GM10248 (cell line): ENCODE results near the gene GCHFR.
A peak's percentile ranks its signal among the peaks of the same experiment; 100 is the strongest.

Experiments used
- CTCF ChIA-PET: fragments of 300-600 bp; sonication (Branson Sonifier 250); formaldehyde crosslinking; extraction: SDS; loops from one replicate; lab custom pipeline; 2021; ENCODE audit warnings: antibody characterized with exemption; lab: Yijun Ruan, JAX
- POLR2A ChIA-PET: fragments of 350-650 bp; sonication (Branson Sonifier 250); formaldehyde crosslinking; extraction: SDS; loops from one replicate; lab custom pipeline; 2020; ENCODE audit warnings: antibody characterized with exemption; lab: Yijun Ruan, JAX
- DNase-seq: peaks from one replicate; pipeline ENCODE4 v3.0.0; 2012; ENCODE audit errors: extremely low spot score
- CTCF ChIP-seq: IDR thresholded peaks from 2 replicates; pipeline ENCODE4 v1.5.1; 2012; ENCODE audit warnings: mild to moderate bottlenecking, low read depth; ENCODE audit errors: extremely low read depth, missing control alignments, control extremely low read depth

Gene GCHFR

DNA sequence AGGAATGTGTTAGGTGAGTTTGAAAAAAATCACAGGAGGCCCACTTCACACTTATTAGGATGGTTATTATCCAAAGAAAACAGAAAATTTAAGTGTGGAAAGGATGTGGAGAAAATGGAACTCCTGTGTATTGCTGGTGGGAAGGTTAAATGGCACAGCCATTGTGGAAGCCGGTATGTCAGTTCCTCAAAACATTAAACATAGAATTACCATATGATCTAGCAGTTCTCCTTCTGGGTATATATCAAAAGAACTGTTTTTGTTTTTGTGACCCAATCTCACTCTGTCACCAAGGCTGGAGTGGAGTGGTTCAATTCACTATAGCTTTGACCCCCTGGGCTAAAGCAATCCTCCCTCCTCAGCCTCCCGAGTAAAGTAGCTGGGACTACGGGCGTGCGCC lies 32.6 kb downstream of the GCHFR start:
- DNase-seq = no peak
- ChIA-PET POLR2A (interaction anchor here (0.9 kb wide), 1 partner anchor 47 kb away, joined by 3 read pairs; no protein-coding TSS in a partner anchor), CTCF (interaction anchor here (1.0 to 4.5 kb wide), 4 partner anchors 10 to 63 kb away, joined by 4 to 26 read pairs (median 8); no protein-coding TSS in a partner anchor)
- no peak for TF ChIP-seq CTCF

DNA sequence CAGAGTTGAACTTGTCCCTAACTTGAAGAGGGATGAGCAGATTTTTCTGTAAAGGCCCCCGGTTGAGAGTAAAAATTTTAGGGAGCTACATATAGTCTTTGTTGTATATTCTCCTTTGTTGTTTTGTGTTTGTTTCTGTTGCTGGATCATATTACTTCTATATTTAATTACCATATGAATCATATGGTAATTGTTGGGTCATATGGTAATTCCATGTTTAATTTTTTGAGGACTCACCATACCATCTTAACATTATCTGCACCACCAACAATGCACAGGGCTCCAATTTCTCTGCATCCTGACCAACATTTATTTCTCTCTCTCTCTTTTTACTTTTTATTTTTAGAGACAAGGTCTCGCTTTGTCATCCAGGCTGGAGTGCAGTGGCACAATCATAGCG lies 35.7 kb downstream of the GCHFR start:
- CTCF ChIA-PET = interaction anchor here (1.6 kb wide), 1 partner anchor 17 kb away, joined by 6 read pairs; no protein-coding TSS in a partner anchor
- DNase-seq = no peak
- no peak for TF ChIP-seq CTCF
- POLR2A ChIA-PET = no interaction called here

DNA sequence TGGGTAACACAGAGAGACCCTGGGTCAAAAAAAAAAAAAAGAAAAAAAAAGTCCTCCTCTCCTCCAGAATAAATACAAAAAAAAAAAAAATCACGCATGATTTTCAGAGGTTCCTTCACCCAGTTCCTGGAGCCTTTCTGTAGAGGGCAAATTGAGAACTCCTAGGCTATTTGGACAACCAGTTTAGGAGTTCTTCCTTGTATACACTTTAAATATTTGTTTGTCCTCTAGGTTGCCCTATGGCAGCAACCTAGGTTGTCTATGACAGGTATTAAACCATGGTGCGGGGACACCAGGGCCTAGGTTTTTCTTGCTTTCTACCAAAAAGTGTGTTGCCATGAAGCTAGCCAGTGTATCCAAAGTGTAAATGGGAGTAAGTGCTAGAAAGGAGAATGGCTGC lies 39.2 kb downstream of the GCHFR start:
- POLR2A ChIA-PET = interaction anchor here (0.7 kb wide), 1 partner anchor 26 kb away, joined by 8 read pairs; the partner anchor contains the start of gene PPP1R14D
- no peak for DNase-seq
- no peak for TF ChIP-seq CTCF
- CTCF ChIA-PET = interaction anchor here (0.6 to 1.6 kb wide), 3 partner anchors 21 to 24 kb away, joined by 3 to 5 read pairs (median 3); no protein-coding TSS in a partner anchor

- POLR2A ChIA-PET = no interaction called here
- no peak for TF ChIP-seq CTCF
- no peak for DNase-seq
- CTCF ChIA-PET = interaction anchor here (0.6 to 1.0 kb wide), 2 partner anchors 21 to 25 kb away, joined by 3 read pairs; no protein-coding TSS in a partner anchor
Observed at GRCh38 chr15:40803688-40804087, 39.8 kb downstream of the GCHFR start.

GRCh38 chr15:40806672-40807027 lies 42.8 kb downstream of the GCHFR start:
- DNase-seq = no peak
- CTCF ChIA-PET = interaction anchor here (1.1 to 3.2 kb wide), 7 partner anchors 21 to 89 kb away, joined by 3 to 20 read pairs (median 4); no protein-coding TSS in a partner anchor
- TF ChIP-seq CTCF = no peak
- POLR2A ChIA-PET = no interaction called here

DNA sequence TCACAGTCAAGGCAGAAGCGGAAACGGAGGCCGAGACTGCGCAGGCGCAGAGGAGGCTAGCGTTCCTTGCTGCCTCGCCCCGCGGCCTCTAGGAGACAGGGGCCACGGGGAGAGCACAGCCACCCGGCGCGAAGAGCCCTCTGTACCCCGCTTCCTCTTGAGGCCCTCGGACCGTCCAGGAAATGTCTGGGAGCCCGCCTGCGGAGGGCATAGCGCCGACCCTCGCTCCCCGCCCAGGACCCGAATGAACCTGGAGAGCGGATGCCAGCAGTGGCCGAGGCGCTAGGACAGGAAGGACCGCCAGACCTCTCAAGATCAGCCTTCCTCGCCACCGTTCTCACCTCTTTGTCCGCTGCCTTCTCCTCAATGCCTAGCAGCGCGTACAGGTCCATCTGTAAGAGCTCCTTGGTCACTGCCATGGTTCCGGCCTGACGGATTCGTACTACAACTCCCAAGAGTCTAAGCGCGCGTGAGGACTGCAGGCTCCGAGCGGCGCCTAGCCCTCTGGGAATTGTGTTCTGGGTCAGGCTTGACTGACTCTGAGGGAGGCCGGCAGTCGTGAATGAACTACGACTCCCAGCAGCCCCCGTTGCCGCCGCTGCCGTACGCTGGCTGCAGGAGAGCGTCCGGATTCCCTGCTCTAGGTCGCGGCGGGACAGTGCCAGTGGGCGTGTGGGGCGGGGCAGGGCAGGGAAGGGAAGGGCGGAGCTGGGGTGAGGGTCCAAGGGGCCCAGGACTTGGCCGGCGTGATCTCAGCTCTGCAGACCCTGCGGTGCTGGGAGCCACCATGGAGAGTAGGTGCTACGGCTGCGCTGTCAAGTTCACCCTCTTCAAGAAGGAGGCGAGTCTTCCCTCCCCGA lies 43.4 kb downstream of the GCHFR start, which contains the start of the genes DNAJC17 and ZFYVE19:
TSS of gene DNAJC17 (minus strand) at position 446 of the 860 bp plus-strand sequence. CDS start at position 419, 27 bp downstream.
TSS of gene ZFYVE19 (plus strand) at position 62 of the 860 bp plus-strand sequence. CDS start at position 563, 501 bp downstream.
- ChIA-PET CTCF (interaction anchor here (1.1 to 3.2 kb wide), 6 partner anchors 22 to 88 kb away, joined by 3 to 20 read pairs (median 4); no protein-coding TSS in a partner anchor), POLR2A (interaction anchor here (0.8 kb wide), 1 partner anchor 69 kb away, joined by 3 read pairs; no protein-coding TSS in a partner anchor)
- no peak for TF ChIP-seq CTCF

More for the DNA sequence above, 43.4 kb downstream of the GCHFR start, which contains the start of the genes DNAJC17 and ZFYVE19:
- DNase-seq = peak; percentile 94
